Activated CD8-positive, alpha-beta memory T cell treated with anti-CD3 and anti-CD28 coated beads, Interleukin-2, amount 50 U/mL, for 1 hour (primary cell): ENCODE measurements around the gene PLCH2.

Source experiments
- DNase-seq: peaks from one replicate; pipeline ENCODE4 v3.0.0-alpha.2; 2020; ENCODE audit errors: extremely low read depth

The PLCH2 gene

DNA sequence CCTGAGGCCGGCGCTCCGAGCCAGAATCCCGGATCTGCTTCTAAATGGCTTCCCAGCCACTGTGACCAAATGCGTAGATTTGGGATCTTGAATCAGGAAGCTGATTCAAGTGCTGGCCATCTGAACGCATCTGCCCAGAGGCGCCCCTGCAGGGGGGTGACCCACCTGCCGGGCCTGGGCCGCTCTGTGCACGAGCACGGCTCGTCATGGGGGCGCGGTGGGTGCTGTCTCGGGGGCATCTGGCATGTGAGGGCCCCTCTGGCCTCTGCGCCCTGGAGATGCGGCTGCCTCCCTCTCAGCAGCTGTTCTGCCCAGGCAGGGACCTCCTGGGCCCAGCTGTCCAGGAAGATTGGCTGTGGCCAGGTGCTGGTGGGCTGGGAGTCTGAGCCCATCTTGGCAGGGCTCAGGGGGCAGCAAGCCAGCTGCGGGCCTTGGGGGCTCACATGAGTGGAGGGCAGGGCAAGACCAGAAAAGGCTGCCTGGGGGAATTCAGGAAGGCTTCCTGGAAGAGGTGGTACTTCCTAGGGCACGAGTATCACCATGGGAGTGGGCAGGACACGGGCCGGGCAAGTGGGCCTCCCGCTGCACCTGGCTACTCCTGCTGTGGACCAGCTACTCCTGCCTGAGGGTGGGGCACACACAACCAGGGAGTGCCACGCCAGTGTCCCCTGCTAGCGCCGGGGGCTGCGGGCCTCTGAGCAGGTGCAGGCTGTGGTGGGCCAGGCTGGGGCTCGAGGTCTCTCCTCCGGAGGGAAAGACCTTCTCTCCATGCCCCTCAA, 25.1 kb downstream of the PLCH2 start:
- no peak for DNase-seq

DNA sequence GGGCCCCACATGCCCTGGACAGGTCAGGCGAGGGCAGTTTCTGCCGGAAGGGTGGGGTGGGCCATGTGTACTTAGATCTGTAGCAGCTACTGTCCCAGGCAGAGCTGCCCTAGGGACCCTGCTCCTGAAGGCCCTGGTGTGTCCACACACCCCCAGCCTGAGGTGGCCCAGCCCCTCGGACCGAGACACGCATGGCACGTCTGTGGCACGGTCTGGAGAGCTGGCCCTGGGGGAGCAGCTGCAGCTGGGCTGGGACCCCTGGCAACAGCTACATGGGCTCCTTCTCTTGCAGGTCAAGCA, 25.7 kb downstream of the PLCH2 start:
- no peak for DNase-seq

DNA sequence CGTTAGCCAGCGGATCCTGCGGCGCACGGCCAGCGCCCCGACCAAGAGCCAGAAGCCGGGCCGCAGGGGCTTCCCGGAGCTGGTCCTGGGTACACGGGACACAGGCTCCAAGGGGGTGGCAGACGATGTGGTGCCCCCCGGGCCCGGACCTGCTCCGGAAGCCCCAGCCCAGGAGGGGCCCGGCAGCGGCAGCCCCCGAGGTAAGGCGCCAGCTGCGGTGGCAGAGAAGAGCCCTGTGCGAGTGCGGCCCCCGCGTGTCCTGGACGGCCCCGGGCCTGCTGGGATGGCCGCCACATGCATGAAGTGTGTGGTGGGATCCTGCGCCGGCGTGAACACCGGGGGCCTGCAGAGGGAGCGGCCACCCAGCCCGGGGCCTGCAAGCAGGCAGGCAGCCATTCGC, 26.1 kb downstream of the PLCH2 start:
- DNase-seq, result no peak

GRCh38 chr1:2502661-2503553, 26.8 kb downstream of the PLCH2 start:
- no peak for DNase-seq

DNA sequence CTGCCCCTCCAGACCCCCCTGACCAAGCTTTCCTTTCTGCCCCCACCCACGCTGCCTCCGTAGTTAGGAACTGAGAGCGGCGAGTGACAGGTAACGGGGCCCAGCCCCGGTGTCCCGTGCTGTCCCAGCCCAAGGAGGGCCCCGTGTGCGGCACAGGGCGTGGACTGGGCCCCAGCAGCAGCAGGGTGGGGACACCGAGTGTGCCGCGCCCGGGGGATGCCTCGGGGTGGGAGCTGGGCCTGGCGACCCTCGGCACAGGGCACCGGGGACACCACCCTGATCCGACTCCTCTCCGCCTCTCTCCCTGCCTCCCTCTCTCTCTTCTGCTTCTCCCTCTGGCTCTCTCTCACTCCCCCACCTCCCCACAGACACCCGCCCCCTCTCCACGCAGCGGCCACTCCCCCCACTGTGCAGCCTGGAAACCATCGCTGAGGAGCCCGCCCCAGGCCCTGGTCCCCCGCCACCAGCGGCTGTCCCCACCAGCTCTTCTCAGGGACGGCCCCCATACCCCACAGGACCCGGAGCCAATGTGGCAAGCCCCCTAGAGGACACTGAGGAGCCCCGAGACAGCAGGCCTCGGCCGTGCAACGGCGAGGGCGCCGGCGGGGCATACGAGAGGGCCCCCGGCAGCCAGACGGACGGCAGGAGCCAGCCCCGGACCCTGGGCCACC, 27.6 kb downstream of the PLCH2 start:
- DNase-seq, result no peak

DNA sequence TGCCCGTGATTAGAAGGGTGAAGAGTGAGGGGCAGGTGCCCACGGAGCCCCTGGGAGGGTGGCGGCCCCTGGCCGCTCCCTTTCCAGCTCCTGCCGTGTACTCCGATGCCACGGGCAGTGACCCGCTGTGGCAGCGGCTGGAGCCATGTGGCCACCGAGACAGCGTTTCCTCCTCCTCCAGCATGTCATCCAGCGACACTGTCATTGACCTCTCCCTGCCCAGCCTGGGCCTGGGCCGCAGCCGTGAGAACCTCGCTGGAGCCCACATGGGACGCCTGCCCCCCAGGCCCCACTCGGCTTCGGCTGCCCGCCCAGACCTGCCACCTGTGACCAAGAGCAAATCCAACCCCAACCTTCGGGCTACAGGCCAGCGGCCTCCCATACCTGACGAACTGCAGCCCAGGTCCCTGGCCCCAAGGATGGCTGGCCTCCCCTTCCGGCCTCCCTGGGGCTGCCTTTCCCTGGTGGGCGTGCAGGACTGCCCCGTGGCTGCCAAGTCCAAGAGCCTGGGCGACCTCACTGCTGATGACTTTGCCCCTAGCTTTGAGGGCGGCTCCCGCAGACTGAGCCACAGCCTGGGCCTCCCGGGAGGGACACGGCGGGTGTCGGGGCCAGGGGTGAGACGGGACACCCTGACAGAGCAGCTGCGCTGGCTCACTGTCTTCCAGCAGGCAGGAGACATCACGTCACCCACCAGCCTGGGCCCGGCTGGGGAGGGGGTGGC, 28.3 kb downstream of the PLCH2 start:
- no peak for DNase-seq

DNA sequence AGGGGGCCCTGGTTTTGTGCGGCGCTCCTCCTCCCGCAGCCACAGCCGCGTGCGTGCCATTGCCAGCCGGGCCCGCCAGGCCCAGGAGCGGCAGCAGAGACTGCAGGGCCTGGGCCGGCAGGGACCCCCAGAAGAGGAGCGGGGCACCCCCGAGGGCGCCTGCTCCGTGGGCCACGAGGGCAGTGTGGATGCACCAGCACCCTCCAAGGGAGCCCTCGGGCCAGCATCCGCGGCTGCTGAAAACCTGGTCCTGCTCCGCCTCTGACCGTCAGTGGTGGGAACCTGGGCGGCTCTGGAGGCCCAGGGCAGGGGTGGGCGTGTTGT, 28.8 kb downstream of the PLCH2 start:
- no peak for DNase-seq

- DNase-seq, result no peak
These were observed 29.4 kb downstream of the PLCH2 start for GRCh38 chr1:2505461-2505994.

GRCh38 chr1:2506007-2506860, 30.1 kb downstream of the PLCH2 start:
- DNase-seq, result no peak

DNA sequence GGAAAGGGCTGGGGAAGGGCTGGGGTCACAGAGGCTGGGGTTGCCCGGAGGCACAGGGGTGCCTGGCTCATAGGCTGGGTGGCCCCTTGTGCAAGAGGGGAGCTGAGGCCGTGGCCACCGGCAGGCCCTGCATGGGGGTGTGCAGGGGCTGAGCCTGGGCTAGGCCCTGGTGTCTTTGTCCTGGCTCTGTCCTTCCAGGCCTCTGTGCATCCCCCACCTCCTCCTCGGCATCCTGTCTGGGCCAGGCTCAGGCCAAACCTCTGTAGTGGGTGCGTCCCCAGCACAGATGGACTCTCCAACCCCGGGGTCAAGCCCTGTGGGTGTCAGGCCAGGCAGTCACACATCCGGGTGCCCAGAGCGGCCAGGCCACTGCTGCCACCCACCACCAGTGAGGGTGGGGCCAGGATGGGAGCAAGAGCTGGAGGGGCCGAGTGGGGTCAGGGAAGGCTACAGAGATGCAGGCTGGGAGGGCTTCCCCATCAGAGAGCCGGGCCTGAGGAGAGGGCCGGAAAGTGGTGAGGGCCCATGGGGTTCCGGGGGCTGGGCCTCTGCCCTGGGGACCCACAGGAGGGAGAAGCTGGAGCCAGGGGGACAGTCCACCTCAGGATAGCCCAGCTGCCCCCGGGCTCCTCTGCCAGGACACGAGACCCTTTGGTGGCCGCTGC, 30.9 kb downstream of the PLCH2 start:
- DNase-seq, result no peak

- DNase-seq, result no peak
These were observed 31.7 kb downstream of the PLCH2 start for GRCh38 chr1:2507744-2508155.

GRCh38 chr1:2508180-2508579, 32.1 kb downstream of the PLCH2 start:
- DNase-seq, result no peak

DNA sequence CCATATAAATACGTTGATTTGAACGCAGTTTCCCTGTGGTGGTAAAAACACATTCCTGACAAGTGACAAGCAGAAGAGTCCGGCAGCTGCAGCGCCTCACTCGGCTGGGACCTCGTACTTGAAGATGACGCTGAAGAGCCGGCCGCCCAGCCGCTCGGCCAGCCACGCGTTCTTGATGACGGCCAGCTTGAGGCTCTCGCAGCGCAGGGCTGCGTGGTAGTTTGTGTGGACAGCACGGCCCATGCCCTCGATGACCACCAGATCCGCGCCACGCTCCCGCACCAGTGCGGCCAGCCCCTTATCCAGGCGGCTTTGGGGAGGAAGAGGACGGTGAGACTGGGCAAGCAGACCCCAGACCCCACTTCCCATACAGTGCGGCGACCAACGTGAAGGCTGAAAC, 32.7 kb downstream of the PLCH2 start:
- no peak for DNase-seq

DNA sequence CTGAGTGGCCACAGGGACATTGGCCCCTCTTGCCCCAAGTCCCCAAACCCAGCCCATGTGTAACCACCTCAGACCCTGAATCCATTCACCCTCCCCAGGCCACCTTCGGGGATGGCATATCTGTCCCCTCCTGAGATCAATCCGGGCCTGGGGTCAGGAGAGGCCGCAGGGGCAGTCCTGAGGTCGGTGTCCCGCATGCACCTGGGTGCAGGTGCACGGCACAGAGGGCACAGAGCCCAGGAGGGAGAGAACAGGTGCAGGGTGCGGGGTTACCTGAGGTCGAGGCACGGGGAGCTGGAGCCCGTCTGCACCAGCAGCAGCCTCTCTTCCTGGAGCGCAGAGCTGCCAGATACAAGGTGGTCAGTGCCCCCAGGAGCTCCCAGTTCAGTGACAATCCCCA, 33.5 kb downstream of the PLCH2 start:
- DNase-seq, result no peak

DNA sequence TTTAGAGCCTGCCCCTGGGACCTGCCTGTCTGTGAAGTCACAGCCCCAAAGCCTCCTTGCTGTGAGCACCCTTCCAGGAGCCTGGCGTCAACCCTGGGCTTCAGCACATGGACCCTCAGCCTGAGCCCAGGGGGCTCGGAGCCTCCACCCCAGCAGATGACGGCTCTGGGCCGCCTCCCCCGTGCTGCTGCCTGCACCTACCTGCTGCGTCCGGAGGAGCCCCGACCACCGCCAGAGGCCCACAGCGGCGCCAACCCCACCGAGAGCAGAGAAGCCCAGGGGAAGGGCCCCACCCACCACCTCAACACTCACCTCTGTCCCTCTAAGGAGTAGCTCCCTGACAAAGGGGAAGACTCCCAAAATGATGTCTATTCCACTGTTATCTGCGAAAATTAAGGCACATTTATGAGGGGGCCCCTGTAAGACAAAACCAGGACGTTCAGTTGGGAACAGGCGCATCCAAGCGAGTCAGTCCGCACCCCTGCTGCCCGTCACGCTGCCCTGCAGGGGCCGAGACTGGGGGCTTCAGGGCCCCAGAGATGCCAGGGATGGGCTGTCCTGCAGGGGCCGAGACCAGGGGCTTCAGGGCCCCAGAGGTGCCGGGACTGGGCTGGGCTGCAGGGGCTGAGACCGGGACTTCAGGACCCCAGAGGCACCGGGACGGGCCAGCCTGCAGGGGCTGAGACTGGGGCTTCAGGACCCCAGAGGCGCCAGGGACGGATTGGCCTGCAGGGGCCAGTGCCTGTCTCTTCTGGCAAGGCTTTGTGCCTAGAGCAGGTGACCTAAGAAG, 34.5 kb downstream of the PLCH2 start:
- no peak for DNase-seq

GRCh38 chr1:2512862-2513421, 36.9 kb downstream of the PLCH2 start:
- DNase-seq, result no peak

DNA sequence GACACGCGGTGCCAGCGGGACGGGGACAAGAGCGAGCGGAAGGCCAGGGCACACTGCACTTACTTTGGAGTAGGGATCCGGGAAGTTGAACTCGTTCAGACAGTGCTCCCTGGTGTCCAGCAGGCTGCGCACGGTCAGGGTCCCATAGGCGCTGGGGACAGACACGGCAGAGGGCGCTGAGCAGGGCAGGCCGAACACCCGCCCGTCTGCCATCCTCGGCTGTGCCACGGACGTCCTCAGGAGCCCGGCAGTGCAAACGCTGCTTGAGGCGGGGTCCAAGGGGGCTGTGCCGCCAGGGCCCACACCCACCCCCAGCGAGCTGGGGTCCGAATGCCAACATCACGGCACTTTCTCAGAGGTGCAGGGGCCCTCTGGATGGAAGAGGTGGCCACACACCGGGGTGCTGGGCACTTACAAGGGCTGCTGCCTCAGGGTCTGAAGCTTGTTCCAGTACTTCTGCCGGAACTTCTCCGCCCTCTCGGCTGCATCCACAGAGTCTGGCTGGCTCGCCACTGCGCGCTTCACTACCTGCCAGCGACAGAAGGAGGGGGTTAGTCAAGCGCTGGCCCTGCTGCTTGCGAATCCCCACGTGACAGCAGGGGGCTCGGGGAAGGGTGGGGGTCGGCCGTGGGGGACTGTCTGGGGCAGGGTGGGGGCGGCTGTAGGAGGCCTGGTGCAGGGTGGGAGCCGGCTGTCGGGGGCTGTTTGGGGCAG, 38.0 kb downstream of the PLCH2 start:
- DNase-seq, result no peak

DNA sequence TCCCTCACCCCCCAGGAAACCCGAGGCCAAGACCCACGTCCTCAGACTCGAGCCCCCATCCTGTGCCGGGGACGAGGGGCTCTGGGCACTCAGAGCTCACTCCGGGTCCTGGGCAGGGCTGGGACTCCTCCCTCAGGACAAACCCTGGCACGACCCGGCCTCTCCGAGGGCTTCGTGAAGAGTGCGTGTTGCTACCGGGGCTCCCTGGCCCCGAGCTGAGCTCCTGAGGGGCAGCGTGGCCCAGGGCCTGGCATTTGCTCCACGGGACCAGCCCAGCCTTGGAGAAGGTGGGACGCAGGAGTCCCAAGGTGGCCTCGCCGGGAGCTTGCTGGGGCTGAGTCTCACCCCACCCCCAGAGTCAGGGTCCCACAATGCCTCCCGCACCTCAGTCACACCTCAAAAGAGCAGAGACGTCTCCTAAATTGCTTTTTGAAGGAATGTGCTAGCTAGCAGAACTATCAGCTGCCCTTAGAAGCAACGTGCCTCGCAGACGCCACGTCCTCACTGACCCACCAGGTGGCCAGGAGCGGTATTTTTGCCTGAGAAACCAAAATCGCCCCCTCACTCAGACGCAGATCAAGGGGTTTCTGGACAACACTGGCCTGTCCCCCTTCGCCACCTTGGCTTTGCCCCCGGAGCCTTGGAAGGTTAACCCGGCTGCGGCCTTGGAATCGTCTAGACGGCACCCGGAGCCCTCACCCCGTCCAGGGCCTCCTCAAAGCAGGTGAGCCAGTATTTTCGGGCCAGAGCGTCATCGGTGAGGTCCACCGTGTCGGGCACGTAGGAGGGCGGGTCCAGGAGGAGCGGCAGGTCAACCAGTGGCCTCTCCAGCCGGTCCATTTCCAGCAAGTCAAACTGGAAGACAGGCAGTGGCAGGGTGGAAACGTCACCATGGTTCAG, 39.0 kb downstream of the PLCH2 start:
- DNase-seq, result no peak
